Left hindlimb (tissue), 1 donor: ENCODE results near the gene STK11IP.

ENCODE experiments used
- DNase-seq: peaks from one replicate; pipeline ENCODE4 v3.0.0-alpha.2; 2018

STK11IP gene

DNA sequence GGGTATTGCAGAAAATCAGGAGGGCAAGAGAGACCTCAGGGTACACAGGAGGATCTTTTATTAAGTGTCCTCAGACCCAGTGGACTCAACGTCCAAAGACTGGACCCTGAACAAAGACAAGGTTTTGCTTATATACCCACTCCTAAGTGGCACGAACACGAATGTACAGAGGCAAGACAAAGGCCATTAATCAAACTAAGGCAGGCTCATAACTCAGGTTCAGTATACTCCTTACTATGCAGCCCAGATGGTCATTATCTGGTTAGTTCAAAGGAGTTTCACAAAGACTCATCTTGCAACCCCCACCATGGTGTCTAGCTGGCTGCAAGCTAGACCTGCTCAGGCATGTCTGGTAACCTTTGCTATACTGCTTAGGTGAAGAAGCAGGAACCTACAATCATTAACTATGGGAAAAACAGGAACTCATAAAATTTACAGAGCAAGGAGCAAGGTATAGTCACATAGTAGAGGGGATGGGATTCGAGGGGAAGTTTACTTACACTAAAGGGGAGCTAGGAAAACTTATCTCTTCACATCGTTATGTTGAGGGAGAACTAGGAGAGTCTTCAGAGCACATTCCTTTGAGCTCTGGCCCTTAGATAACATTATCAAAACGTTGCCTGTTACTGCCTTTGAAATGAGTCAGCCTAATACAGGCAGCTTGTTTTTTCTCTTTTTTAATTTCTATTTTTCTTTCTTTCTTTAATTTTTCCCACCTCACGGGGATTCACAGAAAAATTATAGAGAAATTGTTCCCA is 63.7 kb downstream of the STK11IP start:
- no peak for DNase-seq

DNA sequence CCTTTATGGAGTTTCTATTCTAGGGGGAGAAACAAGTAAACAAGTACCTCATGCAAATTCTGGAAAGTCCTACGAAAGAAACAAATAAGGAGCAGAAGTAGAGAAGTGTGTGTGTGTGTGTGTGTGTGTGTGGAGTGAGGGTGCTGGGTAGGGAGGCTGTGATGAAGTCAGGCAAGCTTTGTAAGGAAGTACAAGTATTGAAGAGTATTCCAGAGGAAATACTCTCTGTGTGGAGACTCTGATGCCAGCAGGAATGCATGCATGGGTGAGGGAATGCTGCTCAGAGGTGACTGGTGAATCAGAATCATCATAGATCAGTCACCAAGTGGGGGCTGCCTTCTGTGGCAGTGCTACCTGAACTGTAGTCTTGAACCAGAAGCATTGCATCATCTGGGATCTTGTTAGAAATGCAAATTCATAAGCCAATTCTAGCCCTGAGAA is 64.3 kb downstream of the STK11IP start:
- DNase-seq: no peak

DNA sequence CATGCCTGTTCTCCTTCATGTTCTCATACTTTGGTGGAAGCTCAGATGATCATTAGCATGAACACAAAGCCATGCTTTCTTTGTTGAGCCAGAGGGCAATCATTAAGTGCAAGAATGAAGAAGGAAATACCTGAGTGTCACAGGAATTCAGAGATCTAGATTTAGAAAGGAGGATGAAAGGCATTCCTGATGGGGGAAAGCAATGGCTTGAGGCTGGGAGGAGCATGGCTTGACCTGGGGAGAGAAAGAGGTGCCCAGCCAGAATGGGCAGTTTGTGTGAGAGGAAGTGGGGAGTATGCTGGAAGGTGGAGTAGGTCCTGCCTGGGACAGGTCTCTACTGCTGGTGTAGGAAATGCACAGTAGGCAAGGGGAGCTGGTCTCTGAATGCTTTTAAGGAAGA is 64.9 kb downstream of the STK11IP start:
- DNase-seq: no peak

DNA sequence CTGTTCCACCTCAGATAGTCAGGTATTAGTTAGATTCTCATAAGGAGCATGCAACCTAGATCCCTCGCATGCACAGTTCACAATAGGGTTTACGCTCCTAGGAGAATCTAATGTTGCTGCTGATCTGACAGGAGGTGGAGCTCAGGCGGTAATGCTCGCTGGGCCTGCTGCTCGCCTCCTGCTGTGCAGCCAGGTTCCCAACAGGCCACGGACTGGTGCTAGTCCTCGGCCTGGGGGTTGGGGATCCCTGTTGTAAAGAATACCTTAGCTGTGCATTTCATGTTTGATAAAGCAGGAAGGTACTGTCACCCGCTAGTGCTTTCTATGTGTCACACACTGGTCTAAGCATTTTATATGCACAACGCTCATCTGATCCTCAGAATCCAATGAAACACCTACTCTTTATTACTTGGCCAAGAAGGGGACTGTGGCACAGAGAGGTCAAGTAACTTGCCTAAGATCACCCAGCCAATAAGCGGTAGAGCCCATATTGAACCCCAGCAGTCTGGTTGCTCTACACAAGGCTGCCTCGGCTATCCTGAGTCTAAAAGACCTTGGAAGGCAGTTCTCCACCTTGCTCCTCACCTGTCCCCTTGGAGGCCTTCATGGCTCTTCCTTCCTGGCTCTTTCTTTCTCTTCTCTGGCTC is 65.6 kb downstream of the STK11IP start:
- no peak for DNase-seq

DNA sequence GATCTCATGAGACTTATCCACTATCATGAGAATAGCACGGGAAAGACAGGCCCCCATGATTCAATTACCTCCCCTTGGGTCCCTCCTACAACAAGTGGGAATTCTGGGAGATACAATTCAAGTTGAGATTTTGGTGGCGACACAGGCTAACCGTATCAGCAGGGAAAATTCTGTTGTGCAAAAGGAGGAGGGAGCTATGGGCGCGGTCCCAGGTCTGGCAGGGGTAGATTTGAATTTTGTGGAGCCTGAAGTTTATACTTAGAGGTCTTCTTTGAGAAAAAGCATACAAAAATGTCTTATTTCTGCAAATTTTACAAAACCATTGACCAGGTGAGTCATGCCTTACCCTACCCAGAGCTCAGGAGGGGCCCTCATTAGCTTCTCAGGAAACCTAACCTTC is 66.4 kb downstream of the STK11IP start:
- no peak for DNase-seq

DNA sequence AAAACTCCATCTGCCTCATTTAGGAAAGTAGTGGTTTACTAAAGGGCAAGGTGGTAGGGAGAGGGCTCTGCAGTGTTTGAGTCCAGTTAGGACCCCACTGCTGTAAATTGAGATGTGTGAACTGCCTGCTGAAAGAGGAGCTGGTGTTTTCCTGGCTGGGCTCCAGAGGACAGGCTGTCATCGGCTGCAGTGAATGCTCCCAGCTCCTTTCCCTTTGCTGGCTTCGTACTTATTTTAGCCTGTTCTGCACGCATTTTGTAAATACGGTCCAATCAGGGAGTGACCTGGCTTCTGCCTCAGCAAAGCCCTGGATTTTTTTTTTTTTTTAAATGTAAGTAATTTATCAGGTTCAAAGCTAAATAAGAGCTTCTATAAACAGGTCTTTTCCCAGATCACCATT is 67.3 kb downstream of the STK11IP start:
- peak; percentile 54 for DNase-seq

DNA sequence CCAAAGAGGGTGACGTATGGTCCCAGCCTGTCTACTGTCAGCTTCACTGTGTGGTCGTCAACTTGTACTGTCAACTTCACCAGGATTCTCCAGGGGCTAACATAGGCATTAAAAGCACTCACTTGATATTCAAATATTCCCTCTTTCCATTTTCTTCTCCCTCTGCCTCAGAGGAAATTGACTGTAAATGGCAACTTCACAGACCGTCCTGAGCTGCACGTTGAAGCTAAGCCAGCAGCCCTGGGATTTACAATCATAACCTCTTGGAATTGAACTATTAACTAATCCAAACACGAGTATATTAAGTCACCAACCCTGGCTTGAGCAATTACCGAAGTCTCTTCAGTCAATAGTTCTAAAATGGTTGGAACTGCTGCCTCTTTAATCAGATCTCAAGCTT is 68.3 kb downstream of the STK11IP start:
- no peak for DNase-seq
